ENCODE results near the gene ELMO1.

GRCh38 chr7:37433166-37433565 lies 15.5 kb downstream of the ELMO1 start:
- peak; percentile 17 to 60; a peak in 2 of 4 replicates for TF ChIP-seq CTCF (conservative IDR thresholded peaks at IDR 0.05; ENCODE audit: low read depth in 2 of 2)
- TF ChIP-seq ETS1 (IDR thresholded peaks at IDR 0.05) = no peak
- no peak for TF ChIP-seq EZH2 (IDR thresholded peaks at IDR 0.05; ENCODE audit: low read depth, unreplicated experiment)
- TF ChIP-seq EZH2phosphoT487 (IDR thresholded peaks at IDR 0.05; ENCODE audit: unreplicated experiment) = no peak
- no peak for TF ChIP-seq POLR2AphosphoS5 (IDR thresholded peaks at IDR 0.05; ENCODE audit: low read depth)
- no peak for TF ChIP-seq ZNF114 (CRISPR knock-in tag; IDR thresholded peaks at IDR 0.05)
- no peak for TF ChIP-seq REST (IDR thresholded peaks at IDR 0.05; ENCODE audit: unreplicated experiment)
- TF ChIP-seq CREB1 (CRISPR knock-in tag; IDR thresholded peaks at IDR 0.05; ENCODE audit: low read depth) = no peak

Data from GM23338 (cell line).